Lower leg skin (tissue), 4 donors: Measurements from ENCODE around the gene TMCC3. TPM values are rescaled to one million over a fixed set of nuclear protein-coding genes. Genes with fewer than 3 reads are reported as not detected.

Experiments
- DNase-seq, 2 donors: peaks; one replicate each; pipeline ENCODE4 v3.0.0-alpha.2; 2019; ENCODE audit warnings: low spot score in 2 of 2
- H3K4me3 ChIP-seq: fragments of 200-600 bp; sonication (generic); 2 replicates; pipeline ENCODE4 v1.5.1; 2017; ENCODE audit warnings: mild to moderate bottlenecking, low read depth; ENCODE audit not compliant: poor library complexity, severe bottlenecking
- POLR2A ChIP-seq, 2 donors: fragments of 450-650 bp; IDR thresholded peaks; one replicate each; pipeline ENCODE4 v1.6.1; 2016 to 2017; ENCODE audit warnings: antibody characterized with exemption in 2 of 2, mild to moderate bottlenecking in 1 of 2, moderate library complexity in 1 of 2
- WGBS, 2 donors: methylation state at CpG; one replicate each; pipeline ENCODE4 v1.1.5; 2018; 5-methylcytosine and 5-hydroxymethylcytosine counted together
- intact Hi-C: fragments of 100-400 bp; cut with DNase I; formaldehyde crosslinking; loops from one replicate; pipeline ENCODE4 v1.15.0; 2023; ENCODE audit warnings: low total_unique reads
- total RNA-seq, 4 donors: library from RNA; depleted of rRNA; stranded (reverse); fragments of >200 nt; gene quantifications; one replicate each; pipeline ENCODE4 v1.1.0, GENCODE V29; 2016
- TF ChIP-seq, protein P1 (sequence below), 3 donors: fragments of 450-650 bp; IDR thresholded peaks; one replicate each; pipeline ENCODE4 v1.5.1; 2016; ENCODE audit warnings: antibody characterized with exemption in 3 of 3, mild to moderate bottlenecking in 3 of 3, moderate library complexity in 2 of 3

Gene TMCC3
- total RNA-seq, 4 donors from 2014 or later = 13.8 to 18.2 (median 17.5) TPM

- intact Hi-C loops = no loop called here
- TF ChIP-seq, protein P1, sequence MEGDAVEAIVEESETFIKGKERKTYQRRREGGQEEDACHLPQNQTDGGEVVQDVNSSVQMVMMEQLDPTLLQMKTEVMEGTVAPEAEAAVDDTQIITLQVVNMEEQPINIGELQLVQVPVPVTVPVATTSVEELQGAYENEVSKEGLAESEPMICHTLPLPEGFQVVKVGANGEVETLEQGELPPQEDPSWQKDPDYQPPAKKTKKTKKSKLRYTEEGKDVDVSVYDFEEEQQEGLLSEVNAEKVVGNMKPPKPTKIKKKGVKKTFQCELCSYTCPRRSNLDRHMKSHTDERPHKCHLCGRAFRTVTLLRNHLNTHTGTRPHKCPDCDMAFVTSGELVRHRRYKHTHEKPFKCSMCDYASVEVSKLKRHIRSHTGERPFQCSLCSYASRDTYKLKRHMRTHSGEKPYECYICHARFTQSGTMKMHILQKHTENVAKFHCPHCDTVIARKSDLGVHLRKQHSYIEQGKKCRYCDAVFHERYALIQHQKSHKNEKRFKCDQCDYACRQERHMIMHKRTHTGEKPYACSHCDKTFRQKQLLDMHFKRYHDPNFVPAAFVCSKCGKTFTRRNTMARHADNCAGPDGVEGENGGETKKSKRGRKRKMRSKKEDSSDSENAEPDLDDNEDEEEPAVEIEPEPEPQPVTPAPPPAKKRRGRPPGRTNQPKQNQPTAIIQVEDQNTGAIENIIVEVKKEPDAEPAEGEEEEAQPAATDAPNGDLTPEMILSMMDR (IDR thresholded peaks at IDR 0.05) = no peak
- no peak for TF ChIP-seq POLR2A (IDR thresholded peaks at IDR 0.05)
- 88% methylated on average over 6 of the region's 6 CpGs for WGBS, 2 donors
Measured at GRCh38 chr12:94628819-94629472, 21.4 kb downstream of the TMCC3 start.

DNA sequence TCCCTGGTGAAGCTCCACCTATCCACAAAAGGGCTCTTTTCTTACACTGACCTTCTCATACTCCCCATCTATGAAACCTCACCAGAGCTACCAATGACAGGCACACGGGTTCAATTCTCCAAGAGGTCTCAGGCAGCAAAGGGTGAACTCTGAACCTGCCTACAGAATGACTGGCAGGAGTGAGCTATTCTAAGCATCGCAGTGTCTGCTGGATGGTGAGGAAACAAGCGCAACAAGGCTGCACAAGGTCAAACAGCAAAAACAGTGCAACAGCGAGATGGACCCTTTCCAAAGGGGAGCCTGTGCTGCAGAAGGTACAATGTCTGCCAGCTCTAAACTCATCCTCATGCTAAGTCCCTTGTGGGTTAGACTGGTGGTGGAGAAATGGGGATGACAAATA lies 22.0 kb downstream of the TMCC3 start:
- DNase-seq = no peak
- H3K4me3 ChIP-seq = no peak overlapping the region
- 95 to 96% methylated on average over 4 of the region's 4 CpGs for WGBS, 2 donors
- TF ChIP-seq, protein P1 (IDR thresholded peaks at IDR 0.05) = no peak
- no peak for TF ChIP-seq POLR2A (IDR thresholded peaks at IDR 0.05)
- intact Hi-C loops = no loop called here

More at GRCh38 chr12:94628819-94629472, 21.4 kb downstream of the TMCC3 start:
- no peak for DNase-seq
- no peak overlapping the region for H3K4me3 ChIP-seq

GRCh38 chr12:94625531-94625930 lies 24.8 kb downstream of the TMCC3 start:
- H3K4me3 ChIP-seq = no peak overlapping the region
- TF ChIP-seq, protein P1 (IDR thresholded peaks at IDR 0.05) = no peak
- no peak for TF ChIP-seq POLR2A (IDR thresholded peaks at IDR 0.05)
- intact Hi-C loops = no loop called here
- DNase-seq = no peak
- 85 to 93% methylated on average over 6 of the region's 6 CpGs for WGBS, 2 donors

DNA sequence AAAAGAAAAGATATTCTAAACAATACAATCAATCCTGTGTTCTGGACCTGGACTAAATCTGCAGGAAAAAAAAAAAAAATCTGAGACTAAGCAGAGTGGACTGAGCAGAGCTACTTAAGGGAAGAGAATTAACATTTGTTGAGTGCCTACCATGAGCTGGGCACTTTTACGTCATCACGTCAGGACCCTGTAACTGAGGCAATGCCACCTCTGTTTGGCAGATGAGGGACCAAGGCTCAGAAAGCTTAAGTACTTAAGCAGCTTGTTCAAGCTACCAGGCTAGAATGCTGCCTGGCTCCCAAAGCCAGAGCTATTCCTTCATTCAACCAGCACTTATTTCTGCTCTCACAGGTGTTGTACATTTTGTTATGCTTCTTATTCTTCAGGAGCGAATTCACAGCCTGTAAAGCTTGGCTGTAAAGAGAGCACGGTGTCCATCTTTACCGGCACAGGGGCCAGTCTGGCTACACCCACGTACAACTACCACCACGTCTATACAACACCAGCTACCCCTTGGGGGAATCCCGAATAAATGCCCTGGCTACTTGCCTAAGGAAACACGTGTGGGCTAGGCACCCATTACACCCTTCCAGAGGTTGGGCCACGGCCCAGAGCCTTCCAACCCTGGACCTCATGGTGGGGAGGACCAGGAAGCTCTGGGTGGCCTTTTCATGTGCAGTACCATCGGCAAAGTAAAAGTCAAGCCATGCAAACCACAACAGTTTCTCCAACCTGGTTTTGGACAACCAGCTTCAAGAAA lies 27.0 kb downstream of the TMCC3 start:
- 70 to 73% methylated on average over 11 of the region's 11 CpGs for WGBS, 2 donors
- TF ChIP-seq POLR2A (IDR thresholded peaks at IDR 0.05) = no peak
- TF ChIP-seq, protein P1 (IDR thresholded peaks at IDR 0.05) = no peak
- intact Hi-C loops = no loop called here
- H3K4me3 ChIP-seq = no peak overlapping the region
- no peak for DNase-seq

DNA sequence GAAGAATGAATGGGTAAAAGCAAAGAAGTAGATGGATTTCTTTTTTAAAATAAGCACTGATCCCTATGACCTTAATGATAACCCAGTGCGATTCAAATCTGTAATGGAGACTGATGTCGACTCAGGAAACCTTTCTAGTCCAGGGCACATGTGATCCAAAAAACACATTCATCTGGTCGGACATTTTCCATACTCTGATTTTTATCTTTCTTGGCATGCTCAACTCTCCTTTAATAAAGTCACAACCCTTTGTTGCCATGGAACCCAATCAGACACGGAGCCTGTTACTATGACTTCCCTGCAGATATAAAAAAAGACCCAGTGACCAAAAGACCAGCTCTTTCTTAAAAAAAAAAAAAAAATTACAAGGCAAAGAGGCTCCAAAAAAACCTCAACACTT lies 27.9 kb downstream of the TMCC3 start:
- no peak overlapping the region for H3K4me3 ChIP-seq
- no peak for DNase-seq
- intact Hi-C loops = no loop called here
- TF ChIP-seq, protein P1 (IDR thresholded peaks at IDR 0.05) = no peak
- TF ChIP-seq POLR2A (IDR thresholded peaks at IDR 0.05) = no peak
- 27 to 36% methylated on average over 4 of the region's 4 CpGs for WGBS, 2 donors
